GM12878 (cell line): ENCODE measurements around the gene GLIPR1L1. TPM values are rescaled to one million over a fixed set of nuclear protein-coding genes. Genes with fewer than 3 reads are reported as not detected.

Experiments
- ATAC-seq: fragments of 200-7000 bp; cut with Tn5 transposase; 3 replicates; pipeline ENCODE4 v1.9.1; 2020; ENCODE audit warnings: mild to moderate bottlenecking, moderate library complexity
- BruUV-seq: library from RNA; stranded (reverse); fragments of 400-500 nt; replicated peaks from 2 replicates; lab custom pipeline; 2021; lab: Mats Ljungman, UMichigan
- CTCF ChIA-PET: fragments of 300-600 bp; sonication (Branson Sonifier 250); formaldehyde crosslinking; extraction: SDS; loops from one replicate; lab custom pipeline; 2021; ENCODE audit warnings: inconsistent platforms; lab: Yijun Ruan, JAX
- POLR2A ChIA-PET: fragments of 350-600 bp; formaldehyde crosslinking; extraction: SDS; loops from one replicate; lab custom pipeline; 2021; ENCODE audit warnings: inconsistent platforms; lab: Charles Lee
- RAD21 ChIA-PET: fragments of 300-600 bp; sonication (Branson Sonifier 250); formaldehyde crosslinking; loops from one replicate; lab custom pipeline; 2023; ENCODE audit warnings: antibody characterized with exemption; ENCODE audit not compliant: unreplicated experiment; lab: Charles Lee
- SMC1A ChIA-PET: fragments of 300-600 bp; sonication (Branson Sonifier 250); formaldehyde crosslinking; loops from one replicate; lab custom pipeline; 2023; ENCODE audit not compliant: unreplicated experiment, uncharacterized antibody; lab: Charles Lee
- DNase-seq: peaks from one replicate; pipeline ENCODE4 v3.0.0-alpha.2; 2011; ENCODE audit warnings: low read depth, low spot score
- FAIRE-seq: peaks from 3 replicates; lab custom pipeline; 2011; peaks lifted over from hg19 to GRCh38; lab: Jason Lieb, UNC
- H2AFZ ChIP-seq: 2 replicates; pipeline ENCODE4 v1.6.0; 2011; ENCODE audit warnings: low read depth, low read length, control low read depth; ENCODE audit not compliant: control insufficient read depth
- H3K27ac ChIP-seq: 2 replicates; pipeline ENCODE4 v1.5.1; 2011; ENCODE audit warnings: control low read depth; ENCODE audit not compliant: control insufficient read depth, insufficient read depth
- H3K27me3 ChIP-seq, 2 experiments: replicated peaks in 1 of 2; 2 replicates each; pipeline versions ENCODE4 v1.6.0 to v1.6.1; 2011; ENCODE audit warnings: low read length in 1 of 2; ENCODE audit not compliant: control insufficient read depth in 2 of 2, insufficient read depth in 2 of 2
- H3K36me3 ChIP-seq, 2 experiments: 2 replicates each; pipeline ENCODE4 v1.5.1; 2011; ENCODE audit warnings: low read length in 1 of 2; ENCODE audit not compliant: control insufficient read depth in 2 of 2, insufficient read depth in 2 of 2
- H3K4me1 ChIP-seq: 2 replicates; pipeline ENCODE4 v1.6.1; 2011; ENCODE audit warnings: mild to moderate bottlenecking, low read length, moderate library complexity, mixed read lengths; ENCODE audit not compliant: control insufficient read depth, insufficient read depth
- H3K4me2 ChIP-seq: 2 replicates; pipeline ENCODE4 v1.6.0; 2011; ENCODE audit warnings: control low read depth; ENCODE audit not compliant: control insufficient read depth, insufficient read depth
- H3K4me3 ChIP-seq: fragments of 200-600 bp; sonication (generic); 2 replicates; pipeline ENCODE4 v1.5.1; 2016
- H3K79me2 ChIP-seq: 2 replicates; pipeline ENCODE4 v1.6.0; 2011; ENCODE audit warnings: low read length; ENCODE audit not compliant: control insufficient read depth, insufficient read depth
- H3K9ac ChIP-seq: 2 replicates; pipeline ENCODE4 v1.8.0; 2011; ENCODE audit warnings: low read length, control low read depth, mixed read lengths; ENCODE audit not compliant: control insufficient read depth, insufficient read depth
- H3K9me3 ChIP-seq: replicated peaks from 3 replicates; pipeline ENCODE4 v1.5.1; 2011; ENCODE audit warnings: mild to moderate bottlenecking, low read length; ENCODE audit not compliant: control insufficient read depth, insufficient read depth
- H4K20me1 ChIP-seq: 2 replicates; pipeline ENCODE4 v1.6.0; 2011; ENCODE audit not compliant: control insufficient read depth, insufficient read depth
- ATF3 ChIP-seq: IDR thresholded peaks from 2 replicates; pipeline ENCODE4 v1.6.1; 2011; ENCODE audit warnings: low read depth, mild to moderate bottlenecking, low read length, moderate library complexity, borderline replicate concordance; ENCODE audit errors: extremely low read depth
- ATF7 ChIP-seq: fragments of 450-650 bp; IDR thresholded peaks from 2 replicates; pipeline ENCODE4 v1.6.1; 2016; ENCODE audit warnings: low read depth, mild to moderate bottlenecking
- CBFB ChIP-seq: IDR thresholded peaks from 2 replicates; pipeline ENCODE4 v1.6.1; 2016; ENCODE audit warnings: antibody characterized with exemption, low read depth
- KLF5 ChIP-seq: fragments of 450-650 bp; IDR thresholded peaks from 2 replicates; pipeline ENCODE4 v1.6.1; 2014; ENCODE audit warnings: mild to moderate bottlenecking; ENCODE audit not compliant: partially characterized antibody
- LARP7 ChIP-seq: fragments of 450-650 bp; IDR thresholded peaks from 2 replicates; pipeline ENCODE4 v1.6.1; 2017; ENCODE audit warnings: mild to moderate bottlenecking
- MLLT1 ChIP-seq: fragments of 450-650 bp; IDR thresholded peaks from 2 replicates; pipeline ENCODE4 v1.6.1; 2016; ENCODE audit warnings: mild to moderate bottlenecking
- MTA2 ChIP-seq: fragments of 450-650 bp; IDR thresholded peaks from 2 replicates; pipeline ENCODE4 v1.6.1; 2016; ENCODE audit warnings: low read depth, mild to moderate bottlenecking, moderate library complexity
- NBN ChIP-seq: fragments of 450-650 bp; IDR thresholded peaks from 2 replicates; pipeline ENCODE4 v1.6.1; 2016
- NFIC ChIP-seq: IDR thresholded peaks from 2 replicates; pipeline ENCODE4 v1.6.1; 2012; ENCODE audit warnings: low read depth, mild to moderate bottlenecking, inconsistent platforms, low read length, moderate library complexity
- NR2C2 ChIP-seq: IDR thresholded peaks from 2 replicates; pipeline ENCODE4 v1.6.1; 2011; ENCODE audit warnings: borderline replicate concordance, low read depth; ENCODE audit not compliant: control insufficient read depth, insufficient read length
- POU2F2 ChIP-seq: IDR thresholded peaks from 3 replicates; pipeline ENCODE4 v1.6.1; 2011; ENCODE audit warnings: low read depth, mild to moderate bottlenecking, low read length, borderline replicate concordance
- RELA ChIP-seq: fragments of 450-650 bp; IDR thresholded peaks from 2 replicates; pipeline ENCODE4 v1.8.0; 2014; ENCODE audit warnings: borderline replicate concordance; ENCODE audit not compliant: partially characterized antibody
- RFX5 ChIP-seq: IDR thresholded peaks from 2 replicates; pipeline ENCODE4 v1.6.1; 2011; ENCODE audit warnings: low read depth, low read length, improper control_type of control experiment
- SREBF1 ChIP-seq: IDR thresholded peaks from 2 replicates; pipeline ENCODE4 v1.6.1; 2012; ENCODE audit warnings: mild to moderate bottlenecking, low read length
- YY1 ChIP-seq: IDR thresholded peaks from 2 replicates; pipeline ENCODE4 v1.6.1; 2011; ENCODE audit warnings: low read depth, mild to moderate bottlenecking, low read length
- ZBED1 ChIP-seq: IDR thresholded peaks from 2 replicates; pipeline ENCODE4 v1.6.1; 2016; ENCODE audit warnings: borderline replicate concordance
- ZNF207 ChIP-seq: fragments of 450-650 bp; IDR thresholded peaks from 2 replicates; pipeline ENCODE4 v1.6.1; 2014; ENCODE audit warnings: antibody characterized with exemption, mild to moderate bottlenecking, borderline replicate concordance
- WGBS: methylation state at CpG from one replicate; pipeline ENCODE4 v1.1.6; 2016; ENCODE audit warnings: low lambda C conversion rate; ENCODE audit not compliant: insufficient replicate concordance, insufficient coverage; ENCODE audit errors: missing lambda C conversion rate; 5-methylcytosine and 5-hydroxymethylcytosine counted together
- in situ Hi-C: fragments of 300-500 bp; cut with MboI; formaldehyde crosslinking; loops from 9 replicates; pipeline ENCODE4 v1.14.3; 2018; ENCODE audit warnings: mixed read lengths
- intact Hi-C: fragments of 100-400 bp; cut with micrococcal nuclease; formaldehyde crosslinking; loops from one replicate; pipeline ENCODE4 v1.14.2; 2022; ENCODE audit not compliant: unreplicated experiment
- polyA plus RNA-seq, 11 experiments: library from polyadenylated mRNA; depleted of rRNA in 4 of 11; unstranded in 6 of 11; stranded (reverse) in 5 of 11; fragments of >200 nt; fragmentation: Nextera tagmentation in 4 of 11; fragmentation: Illumina TruSeq in 1 of 11; extraction: Ambion mirVana in 4 of 11; extraction: Trizol in 1 of 11; gene quantifications; 1 replicate in 1 of 11; 2 replicates in 10 of 11; pipeline versions ENCODE4 v1.2.1 to v1.2.3, GENCODE V29; 2011 to 2016; ENCODE audit warnings: inconsistent platforms in 2 of 11, missing spikeins in 2 of 11, low read depth in 1 of 11
- total RNA-seq, 4 experiments: library from RNA; depleted of rRNA in 3 of 4; stranded (reverse); fragments of >200 nt in 3 of 4; fragmentation: Illumina TruSeq in 1 of 4; extraction: Trizol in 1 of 4; gene quantifications; 2 replicates each; pipeline versions ENCODE4 v1.2.1 to v1.2.3, GENCODE V29; 2013 to 2021

GLIPR1L1 gene
- total and polyA plus RNA-seq, 10 of the 15 experiments (the other 5 are each of a cell fraction or from before 2014, with no cell fraction given): 0.10 to 0.47 (median 0.13) TPM; not detected in 7

- intact Hi-C loops (no loop called here), in situ Hi-C loops (no loop called here)
- ChIA-PET POLR2A (no interaction called here), SMC1A (interaction anchor here (1.0 kb wide), 1 partner anchor 9 kb away, joined by 3 read pairs; no protein-coding TSS in a partner anchor), CTCF (interaction anchor here (0.6 kb wide), 1 partner anchor 1448 kb away, joined by 3 read pairs; no protein-coding TSS in a partner anchor), RAD21 (no interaction called here)
- no peak for ATAC-seq
- Histone ChIP-seq H3K27ac (no peak overlapping the region), H3K4me2 (no peak overlapping the region), H3K36me3 (no peaks in the 10 kb centered on the region), H3K27me3 (no peaks in the 10 kb centered on the region), H3K79me2 (no peaks in the 10 kb centered on the region), H3K9me3 (no peaks in the 10 kb centered on the region), H3K4me3 (no peak overlapping the region), H4K20me1 (no peaks in the 10 kb centered on the region), H3K9ac (no peak overlapping the region), H3K4me1 (no peaks in the 10 kb centered on the region), H2AFZ (no peak overlapping the region)
- WGBS: 100% methylated on average over 2 of the region's 2 CpGs
- TF ChIP-seq KLF5 (no peak), YY1 (no peak), POU2F2 (no peak), MLLT1 (no peak), CBFB (no peak), LARP7 (no peak), ZBED1 (no peak), ZNF207 (no peak), ATF7 (no peak), SREBF1 (no peak), RELA (no peak), NR2C2 (no peak), NBN (no peak), MTA2 (no peak), NFIC (no peak), RFX5 (no peak), ATF3 (no peak)
- no TSS peak for BruUV-seq
- FAIRE-seq: no peak
- DNase-seq: no peak
Measured at GRCh38 chr12:75374971-75375370, 40.5 kb downstream of the GLIPR1L1 start.
